Activated naive CD8-positive, alpha-beta T cell treated with anti-CD3 and anti-CD28 coated beads, Interleukin-2, amount 10 ng/mL, durations not matched to agents 7 days and 5 days (primary cell): Measurements from ENCODE around the gene CLTCL1. TPM values are rescaled to one million over a fixed set of nuclear protein-coding genes. Genes with fewer than 3 reads are reported as not detected.
"Not testable (repeated sequence)": the region's sequence is repeated elsewhere in the genome, so short reads cannot be mapped to it uniquely, and the experiment has no call there.

Experiments
- ATAC-seq: fragments of 150-1000 bp; cut with Tn5 transposase; one replicate; pipeline ENCODE4 v1.10.0; 2021; ENCODE audit warnings: low read depth, moderate library complexity
- POLR2A ChIA-PET: fragments of 350-600 bp; sonication (Branson Sonifier 250); formaldehyde crosslinking; loops from one replicate; lab custom pipeline; 2021; ENCODE audit warnings: antibody characterized with exemption; lab: Charles Lee
- DNase-seq: peaks from one replicate; pipeline ENCODE4 v3.0.0; 2021
- H3K27ac Mint-ChIP-seq: one replicate; pipeline ENCODE4 v1.8.0; 2022; ENCODE audit warnings: mild to moderate bottlenecking, mixed read lengths
- H3K27me3 Mint-ChIP-seq: one replicate; pipeline ENCODE4 v1.8.0; 2022; ENCODE audit warnings: mild to moderate bottlenecking, moderate library complexity, mixed read lengths
- H3K36me3 Mint-ChIP-seq: one replicate; pipeline ENCODE4 v1.8.0; 2021; ENCODE audit warnings: mild to moderate bottlenecking, mixed read lengths
- H3K4me1 Mint-ChIP-seq: one replicate; pipeline ENCODE4 v1.8.0; 2021; ENCODE audit warnings: mixed read lengths
- H3K4me3 Mint-ChIP-seq: one replicate; pipeline ENCODE4 v1.8.0; 2022; ENCODE audit warnings: mild to moderate bottlenecking, moderate library complexity, mixed read lengths
- H3K9me3 Mint-ChIP-seq: one replicate; pipeline ENCODE4 v1.8.0; 2021; ENCODE audit warnings: mixed read lengths
- total RNA-seq, 2 experiments: library from RNA; stranded (reverse); gene quantifications; one replicate each; pipeline ENCODE4 v1.2.3, GENCODE V29; 2021

Gene CLTCL1
- total RNA-seq, 2 experiments from 2014 or later = 0.62 to 1.3 TPM

- not testable (repeated sequence) for H3K36me3 Mint-ChIP-seq, H3K9me3 Mint-ChIP-seq, ATAC-seq, H3K4me3 Mint-ChIP-seq, H3K27me3 Mint-ChIP-seq, H3K27ac Mint-ChIP-seq, H3K4me1 Mint-ChIP-seq, DNase-seq
- POLR2A ChIA-PET = interaction anchor here (1.1 kb wide), 1 partner anchor 12 kb away, joined by 3 read pairs; the partner anchor contains the start of gene CLTCL1
Measured at GRCh38 chr22:19279143-19279542, 12.4 kb downstream of the CLTCL1 start.

DNA sequence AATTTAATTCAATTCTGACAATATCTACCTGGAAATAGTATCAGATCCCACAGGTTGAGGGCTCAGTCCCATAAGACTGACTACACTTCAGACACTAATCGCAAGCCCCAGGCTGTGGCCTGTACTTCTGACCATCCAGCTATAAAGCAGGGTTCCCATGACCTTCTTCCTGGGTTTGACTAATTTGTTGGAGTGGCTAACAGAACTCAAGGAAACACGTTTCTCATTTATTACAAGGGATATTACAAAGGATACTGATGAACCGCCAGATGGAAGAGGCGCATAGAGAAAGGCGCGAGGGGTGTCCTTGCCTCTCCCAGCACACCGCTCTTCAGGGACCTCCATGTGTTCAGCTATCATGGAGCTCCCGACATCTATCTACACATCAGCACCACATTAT is 13.7 kb downstream of the CLTCL1 start:
- Mint-ChIP-seq H3K4me1 (peaks cover 4% of the 10 kb centered on the region), H3K27ac (no peak overlapping the region), H3K4me3 (no peak overlapping the region), H3K9me3 (no peaks in the 10 kb centered on the region), H3K27me3 (peaks cover 2% of the 10 kb centered on the region), H3K36me3 (no peaks in the 10 kb centered on the region)
- DNase-seq = no peak
- POLR2A ChIA-PET = no interaction called here
- no peak for ATAC-seq

DNA sequence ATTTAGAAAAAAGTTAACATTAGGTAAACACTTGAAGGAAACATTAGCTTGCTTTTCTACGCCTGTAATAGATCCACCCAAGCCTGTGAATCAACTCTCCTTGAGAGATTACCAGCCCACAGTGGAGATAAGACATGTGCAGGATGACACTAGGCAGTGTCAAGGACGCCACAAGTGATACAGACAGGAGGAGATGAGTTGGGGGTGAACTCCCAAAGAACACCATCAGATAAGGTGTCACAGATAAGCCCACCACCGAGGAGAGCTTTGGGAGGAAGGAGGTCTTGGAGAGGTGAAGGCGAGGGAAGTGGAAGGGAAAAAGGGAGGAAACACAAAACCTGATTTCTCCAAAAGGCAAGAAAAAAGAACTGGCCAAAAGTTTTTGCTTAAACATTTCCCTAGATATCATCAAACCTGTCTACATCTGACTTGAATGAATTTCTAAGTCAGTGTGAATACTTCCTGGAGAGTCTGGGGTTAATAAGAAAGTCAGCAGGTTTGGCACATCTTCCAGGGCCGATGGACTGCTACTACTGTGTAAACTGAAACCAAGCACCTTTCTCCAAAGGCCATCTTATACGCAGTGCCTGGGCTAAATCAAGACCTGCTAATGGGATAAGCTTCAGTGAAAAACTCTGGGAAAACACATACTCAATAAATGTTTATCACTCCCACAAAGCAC is 15.5 kb downstream of the CLTCL1 start:
- Mint-ChIP-seq H3K4me1 (peaks cover 4% of the 10 kb centered on the region), H3K27ac (no peak overlapping the region), H3K27me3 (peaks cover 3% of the 10 kb centered on the region), H3K36me3 (no peaks in the 10 kb centered on the region), H3K4me3 (no peak overlapping the region), H3K9me3 (no peaks in the 10 kb centered on the region)
- DNase-seq (no peak), ATAC-seq (no peak)
- POLR2A ChIA-PET = no interaction called here

GRCh38 chr22:19275513-19275912 is 16.0 kb downstream of the CLTCL1 start:
- no peak for DNase-seq
- POLR2A ChIA-PET = no interaction called here
- Mint-ChIP-seq H3K27me3 (peaks cover 3% of the 10 kb centered on the region), H3K9me3 (no peaks in the 10 kb centered on the region), H3K27ac (no peak overlapping the region), H3K4me3 (no peak overlapping the region), H3K36me3 (no peaks in the 10 kb centered on the region), H3K4me1 (peaks cover 4% of the 10 kb centered on the region)
- ATAC-seq = no peak

DNA sequence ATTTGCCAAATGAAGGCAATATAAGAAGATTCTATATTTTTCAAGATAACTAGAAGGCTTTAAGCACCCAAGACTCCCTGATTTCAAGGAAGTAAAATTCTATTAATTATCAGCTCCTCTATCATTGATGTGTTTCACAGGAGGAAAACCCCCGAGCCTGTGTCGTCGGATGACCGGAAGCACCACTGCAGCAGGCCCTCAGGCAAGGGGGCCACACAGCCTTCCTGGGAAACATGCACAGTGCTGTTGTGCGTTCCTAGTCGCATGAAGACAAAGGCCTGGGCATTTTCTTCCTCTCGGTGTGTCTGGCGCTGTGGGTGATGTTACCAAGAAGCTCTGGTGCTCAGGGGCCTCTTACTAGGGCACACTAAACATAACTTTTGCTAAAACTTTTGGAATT is 16.4 kb downstream of the CLTCL1 start:
- Mint-ChIP-seq H3K27ac (no peak overlapping the region), H3K9me3 (no peaks in the 10 kb centered on the region), H3K36me3 (no peaks in the 10 kb centered on the region), H3K4me3 (no peak overlapping the region), H3K27me3 (peaks cover 3% of the 10 kb centered on the region), H3K4me1 (peaks cover 4% of the 10 kb centered on the region)
- ATAC-seq (no peak), DNase-seq (no peak)
- POLR2A ChIA-PET = no interaction called here

GRCh38 chr22:19271856-19272535 is 19.5 kb downstream of the CLTCL1 start:
- DNase-seq = no peak
- H3K9me3 Mint-ChIP-seq = peaks cover 2% of the 10 kb centered on the region
- H3K27me3 Mint-ChIP-seq = peaks cover 10% of the 10 kb centered on the region
- POLR2A ChIA-PET = no interaction called here
- no peak overlapping the region for H3K4me3 Mint-ChIP-seq
- ATAC-seq = no peak
- peaks cover 2% of the 10 kb centered on the region for H3K4me1 Mint-ChIP-seq
- H3K36me3 Mint-ChIP-seq = no peaks in the 10 kb centered on the region
- no peak overlapping the region for H3K27ac Mint-ChIP-seq

DNA sequence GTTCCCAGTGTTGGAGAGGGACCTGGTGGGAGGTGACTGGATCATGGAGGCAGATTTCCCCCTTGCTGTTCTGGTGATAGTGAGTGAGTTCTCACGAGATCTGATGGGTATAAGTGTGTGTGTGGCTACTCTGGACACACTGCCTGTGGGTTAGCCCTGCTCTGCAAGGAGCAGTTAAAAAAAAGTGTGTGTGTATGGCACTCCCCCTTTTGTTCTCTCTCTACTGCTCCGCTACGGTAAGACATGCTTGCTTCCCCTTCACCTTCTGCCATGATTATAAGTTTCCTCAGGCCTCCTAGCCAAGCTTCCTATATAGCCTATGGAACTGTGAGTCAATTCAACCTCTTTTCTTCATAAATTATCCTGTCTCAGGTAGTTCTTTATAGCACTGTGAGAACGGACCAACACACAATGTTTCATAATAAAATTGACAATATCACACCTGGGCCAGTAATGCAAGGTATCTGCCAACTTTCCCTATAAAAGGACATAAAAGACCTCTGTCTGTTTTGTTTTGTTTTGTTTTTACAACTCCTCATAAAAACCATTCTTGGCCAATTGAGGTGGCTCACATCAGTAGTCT is 20.2 kb downstream of the CLTCL1 start:
- no peak for DNase-seq
- H3K36me3 Mint-ChIP-seq = no peaks in the 10 kb centered on the region
- no peak for ATAC-seq
- H3K27me3 Mint-ChIP-seq = peaks cover 10% of the 10 kb centered on the region
- H3K4me3 Mint-ChIP-seq = no peak overlapping the region
- peaks cover 2% of the 10 kb centered on the region for H3K4me1 Mint-ChIP-seq
- H3K27ac Mint-ChIP-seq = no peak overlapping the region
- POLR2A ChIA-PET = no interaction called here
- H3K9me3 Mint-ChIP-seq = peaks cover 7% of the 10 kb centered on the region

DNA sequence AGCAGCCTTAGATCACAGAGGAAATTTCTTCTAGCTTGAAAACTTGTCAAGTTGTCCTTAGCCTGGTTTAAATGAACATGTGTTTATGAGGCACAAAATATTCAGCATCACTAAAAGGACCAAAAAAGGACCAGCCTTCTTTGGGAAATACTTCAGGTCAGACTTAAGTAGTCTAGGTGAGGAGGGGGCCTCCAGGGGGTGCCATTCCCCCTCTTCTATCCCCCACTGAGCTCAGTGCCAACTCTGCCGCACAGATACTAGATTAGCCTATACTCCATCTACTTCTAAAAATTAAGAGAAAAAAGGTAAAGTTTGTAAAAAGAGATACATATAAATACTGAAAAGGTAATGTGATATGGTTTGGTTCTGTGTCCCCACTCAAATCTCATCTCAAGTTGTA is 20.6 kb downstream of the CLTCL1 start:
- no peak for DNase-seq
- Mint-ChIP-seq H3K36me3 (no peaks in the 10 kb centered on the region), H3K27me3 (peaks cover 10% of the 10 kb centered on the region), H3K4me1 (peaks cover under 1% of the 10 kb centered on the region), H3K9me3 (peaks cover 11% of the 10 kb centered on the region), H3K4me3 (no peak overlapping the region), H3K27ac (no peak overlapping the region)
- POLR2A ChIA-PET = no interaction called here
- ATAC-seq = no peak

DNA sequence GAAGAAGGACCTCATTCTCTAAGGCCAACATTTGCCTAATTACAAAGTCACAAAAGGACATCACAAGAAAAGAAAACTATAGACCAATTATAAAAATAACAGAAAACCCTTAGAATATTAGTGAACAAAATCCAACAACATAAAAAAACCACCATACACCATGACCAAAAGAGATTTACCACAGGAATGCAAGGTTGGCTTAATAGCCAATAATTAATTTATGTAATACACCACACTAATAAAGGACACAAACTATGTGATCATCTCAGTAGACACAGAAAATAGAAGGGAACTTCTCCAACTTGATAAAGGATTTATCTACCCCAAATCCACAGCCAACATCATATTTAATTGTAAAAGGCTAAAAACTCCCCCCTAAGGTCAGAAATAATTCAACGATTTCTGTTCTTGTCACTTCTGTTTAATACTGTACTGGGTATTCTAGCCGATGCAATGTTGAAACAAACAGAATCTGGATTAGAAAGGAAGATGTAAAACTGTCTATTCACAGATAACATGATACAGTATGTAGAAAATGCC is 24.9 kb downstream of the CLTCL1 start:
- H3K4me1 Mint-ChIP-seq = no peaks in the 10 kb centered on the region
- ATAC-seq = no peak
- POLR2A ChIA-PET = no interaction called here
- no peak for DNase-seq
- peaks cover 11% of the 10 kb centered on the region for H3K9me3 Mint-ChIP-seq
- no peak overlapping the region for H3K27ac Mint-ChIP-seq
- H3K36me3 Mint-ChIP-seq = no peaks in the 10 kb centered on the region
- no peak overlapping the region for H3K4me3 Mint-ChIP-seq
- H3K27me3 Mint-ChIP-seq = peaks cover 12% of the 10 kb centered on the region

GRCh38 chr22:19265779-19266178 is 25.7 kb downstream of the CLTCL1 start:
- ATAC-seq = no peak

GRCh38 chr22:19260804-19261203 is 30.7 kb downstream of the CLTCL1 start:
- no peak overlapping the region for H3K27ac Mint-ChIP-seq

More at GRCh38 chr22:19265779-19266178, 25.7 kb downstream of the CLTCL1 start:
- Mint-ChIP-seq H3K4me1 (no peaks in the 10 kb centered on the region), H3K27ac (no peak overlapping the region), H3K27me3 (peaks cover 13% of the 10 kb centered on the region), H3K36me3 (no peaks in the 10 kb centered on the region), H3K4me3 (no peak overlapping the region), H3K9me3 (peaks cover 12% of the 10 kb centered on the region)
- DNase-seq = no peak
- POLR2A ChIA-PET = no interaction called here

DNA sequence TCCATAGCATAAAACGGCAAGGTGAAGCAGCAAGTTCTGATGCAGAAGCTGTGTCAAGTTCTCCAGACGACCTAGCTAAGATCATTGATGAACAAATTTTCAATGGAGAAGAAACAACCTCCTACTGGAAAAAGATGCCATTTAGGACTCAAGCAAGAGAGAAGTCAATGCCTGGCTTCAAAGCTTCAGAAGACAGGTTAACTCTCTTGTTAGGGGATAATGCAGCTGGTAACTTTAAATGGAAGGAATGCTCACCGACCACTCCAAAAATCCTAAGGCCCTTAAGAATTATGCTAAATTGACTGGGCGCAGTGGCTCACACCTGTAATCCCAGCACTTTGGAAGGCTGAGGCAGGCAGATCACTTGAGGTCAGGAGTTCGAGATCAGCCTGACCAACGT is 31.3 kb downstream of the CLTCL1 start:
- ATAC-seq (no peak), DNase-seq (no peak)
- POLR2A ChIA-PET = no interaction called here
- H3K27me3 Mint-ChIP-seq = peaks cover 5% of the 10 kb centered on the region
- peaks cover 4% of the 10 kb centered on the region for H3K9me3 Mint-ChIP-seq
- peaks cover 8% of the 10 kb centered on the region for H3K4me1 Mint-ChIP-seq
- H3K27ac Mint-ChIP-seq = no peak overlapping the region
- peak overlapping the region; percentile 46 for H3K4me3 Mint-ChIP-seq
- H3K36me3 Mint-ChIP-seq = no peaks in the 10 kb centered on the region

More at GRCh38 chr22:19260804-19261203, 30.7 kb downstream of the CLTCL1 start:
- DNase-seq (no peak), ATAC-seq (no peak)
- POLR2A ChIA-PET = no interaction called here
- Mint-ChIP-seq H3K27me3 (peaks cover 5% of the 10 kb centered on the region), H3K4me3 (no peak overlapping the region), H3K36me3 (no peaks in the 10 kb centered on the region), H3K9me3 (peaks cover 4% of the 10 kb centered on the region), H3K4me1 (peaks cover 8% of the 10 kb centered on the region)

DNA sequence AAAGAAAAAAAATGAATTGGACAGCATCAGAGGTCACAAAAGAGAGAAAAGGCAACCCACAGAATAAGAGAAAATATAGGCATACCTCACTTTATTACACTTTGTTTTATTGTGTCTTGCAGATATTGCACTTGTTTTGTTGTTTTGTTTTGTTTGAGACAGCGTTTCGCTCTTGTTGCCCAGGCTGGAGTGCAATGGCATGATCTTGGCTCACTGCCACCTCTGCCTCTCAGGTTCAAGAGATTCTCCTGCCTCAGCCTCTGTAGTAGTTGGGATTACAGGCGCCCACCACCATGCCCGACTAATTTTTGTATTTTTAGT is 32.6 kb downstream of the CLTCL1 start:
- POLR2A ChIA-PET, H3K27me3 Mint-ChIP-seq, H3K9me3 Mint-ChIP-seq, H3K4me3 Mint-ChIP-seq, DNase-seq, H3K27ac Mint-ChIP-seq, H3K36me3 Mint-ChIP-seq, H3K4me1 Mint-ChIP-seq, ATAC-seq: not testable (repeated sequence)
